NCI-H1105 treated with DMSO at 0.1 percent for 48 hours (cell line): ENCODE results near the gene TOP1.

Experiments used
- DNase-seq: peaks from one replicate; lab custom pipeline; 2025; lab: John Stamatoyannopoulos, UW

Gene TOP1

GRCh38 chr20:41004531-41005360 is 23.9 kb upstream of the TOP1 start:
- DNase-seq = no peak

GRCh38 chr20:41005361-41005729 is 23.3 kb upstream of the TOP1 start:
- DNase-seq = peak; percentile 46

GRCh38 chr20:41006126-41006935 is 22.3 kb upstream of the TOP1 start:
- no peak for DNase-seq

- no peak for DNase-seq
These were observed 21.6 kb upstream of the TOP1 start for GRCh38 chr20:41006936-41007474.

GRCh38 chr20:41007481-41007880 is 21.1 kb upstream of the TOP1 start:
- no peak for DNase-seq

GRCh38 chr20:41009946-41010345 is 18.7 kb upstream of the TOP1 start:
- DNase-seq = no peak

- no peak for DNase-seq
These were observed 17.0 kb upstream of the TOP1 start for GRCh38 chr20:41011551-41012067.

- DNase-seq = no peak
These were observed 14.0 kb upstream of the TOP1 start for GRCh38 chr20:41014561-41015088.

- no peak for DNase-seq
These were observed 11.1 kb upstream of the TOP1 start for GRCh38 chr20:41017448-41018042.

- no peak for DNase-seq
These were observed 10.5 kb upstream of the TOP1 start for GRCh38 chr20:41018153-41018552.

- DNase-seq = no peak
These were observed 5.1 kb upstream of the TOP1 start for GRCh38 chr20:41023549-41023948.

- DNase-seq = no peak
These were observed 1.3 kb upstream of the TOP1 start for GRCh38 chr20:41027366-41027765.

GRCh38 chr20:41027872-41028358 is 707 bp upstream of the TOP1 start:
- no peak for DNase-seq

GRCh38 chr20:41029150-41029901 is 704 bp downstream of the TOP1 start:
- DNase-seq = peak; percentile 32

GRCh38 chr20:41030061-41030460 is 1.4 kb downstream of the TOP1 start:
- DNase-seq = no peak

GRCh38 chr20:41030531-41031242 is 2.1 kb downstream of the TOP1 start:
- DNase-seq = no peak

- DNase-seq = no peak
These were observed 2.6 kb downstream of the TOP1 start for GRCh38 chr20:41031243-41031619.

- DNase-seq = no peak
These were observed 3.6 kb downstream of the TOP1 start for GRCh38 chr20:41032271-41032670.

GRCh38 chr20:41034239-41034638 is 5.6 kb downstream of the TOP1 start:
- no peak for DNase-seq

- DNase-seq = no peak
These were observed 6.6 kb downstream of the TOP1 start for GRCh38 chr20:41035207-41035606.

GRCh38 chr20:41037179-41037578 is 8.6 kb downstream of the TOP1 start:
- no peak for DNase-seq
